NCI-H226 (cell line): ENCODE data around the gene SSBP4.

Source experiments
- DNase-seq: peaks from one replicate; pipeline ENCODE4 v3.0.0-alpha.2; 2015

SSBP4 gene

GRCh38 chr19:18422530-18423191, 3.5 kb downstream of the SSBP4 start:
- DNase-seq = no peak

GRCh38 chr19:18423258-18424020, 4.2 kb downstream of the SSBP4 start:
- DNase-seq = no peak

- no peak for DNase-seq
These were observed 5.1 kb downstream of the SSBP4 start for GRCh38 chr19:18424122-18424889.

GRCh38 chr19:18424890-18425514, 5.8 kb downstream of the SSBP4 start:
- DNase-seq = no peak

GRCh38 chr19:18425515-18426415, 6.6 kb downstream of the SSBP4 start:
- DNase-seq = no peak

GRCh38 chr19:18426416-18426767, 7.2 kb downstream of the SSBP4 start:
- no peak for DNase-seq

- DNase-seq = no peak
These were observed 8.0 kb downstream of the SSBP4 start for GRCh38 chr19:18427080-18427742.

GRCh38 chr19:18427743-18428113, 8.5 kb downstream of the SSBP4 start:
- DNase-seq = no peak

- DNase-seq = no peak
These were observed 9.1 kb downstream of the SSBP4 start for GRCh38 chr19:18428173-18428786.

- DNase-seq = peak; percentile 66
These were observed 9.8 kb downstream of the SSBP4 start for GRCh38 chr19:18428787-18429674.

GRCh38 chr19:18429717-18430416, 10.7 kb downstream of the SSBP4 start:
- no peak for DNase-seq

GRCh38 chr19:18430417-18431144, 11.4 kb downstream of the SSBP4 start:
- no peak for DNase-seq

GRCh38 chr19:18431351-18432197, 12.4 kb downstream of the SSBP4 start:
- DNase-seq = no peak

GRCh38 chr19:18432275-18433014, 13.2 kb downstream of the SSBP4 start:
- no peak for DNase-seq

- DNase-seq = no peak
These were observed 14.0 kb downstream of the SSBP4 start for GRCh38 chr19:18433015-18433691.

GRCh38 chr19:18433735-18434398, 14.7 kb downstream of the SSBP4 start:
- DNase-seq = no peak
